GM19035 (cell line): ENCODE results near the gene FAM131A.
A peak's percentile ranks its signal among the peaks of the same experiment; 100 is the strongest.

ENCODE experiments used
- ATAC-seq: cut with Tn5 transposase; IDR thresholded peaks from one replicate; pipeline ENCODE4 v1.9.1; 2021; ENCODE audit not compliant: unreplicated experiment

FAM131A gene, protein sequence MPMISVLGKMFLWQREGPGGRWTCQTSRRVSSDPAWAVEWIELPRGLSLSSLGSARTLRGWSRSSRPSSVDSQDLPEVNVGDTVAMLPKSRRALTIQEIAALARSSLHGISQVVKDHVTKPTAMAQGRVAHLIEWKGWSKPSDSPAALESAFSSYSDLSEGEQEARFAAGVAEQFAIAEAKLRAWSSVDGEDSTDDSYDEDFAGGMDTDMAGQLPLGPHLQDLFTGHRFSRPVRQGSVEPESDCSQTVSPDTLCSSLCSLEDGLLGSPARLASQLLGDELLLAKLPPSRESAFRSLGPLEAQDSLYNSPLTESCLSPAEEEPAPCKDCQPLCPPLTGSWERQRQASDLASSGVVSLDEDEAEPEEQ

DNA sequence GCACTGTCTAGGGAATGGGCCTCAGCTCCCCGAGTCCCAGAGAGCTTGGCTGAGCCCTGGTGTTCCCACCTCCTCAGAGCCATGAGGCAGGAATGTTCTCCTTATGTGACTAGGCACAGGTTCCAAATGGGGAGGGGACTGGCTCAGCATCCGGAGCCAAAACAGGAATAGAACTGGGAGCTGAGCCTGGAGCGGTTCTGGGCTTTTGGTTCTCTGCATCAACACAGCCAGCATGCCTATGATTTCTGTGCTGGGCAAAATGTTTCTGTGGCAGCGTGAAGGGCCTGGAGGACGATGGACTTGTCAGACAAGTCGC is at the start of gene FAM131A:
FAM131A (plus strand) TSS at position 202 of the 316 bp plus-strand sequence; CDS start at position 233, 31 bp downstream.
- no peak for ATAC-seq

DNA sequence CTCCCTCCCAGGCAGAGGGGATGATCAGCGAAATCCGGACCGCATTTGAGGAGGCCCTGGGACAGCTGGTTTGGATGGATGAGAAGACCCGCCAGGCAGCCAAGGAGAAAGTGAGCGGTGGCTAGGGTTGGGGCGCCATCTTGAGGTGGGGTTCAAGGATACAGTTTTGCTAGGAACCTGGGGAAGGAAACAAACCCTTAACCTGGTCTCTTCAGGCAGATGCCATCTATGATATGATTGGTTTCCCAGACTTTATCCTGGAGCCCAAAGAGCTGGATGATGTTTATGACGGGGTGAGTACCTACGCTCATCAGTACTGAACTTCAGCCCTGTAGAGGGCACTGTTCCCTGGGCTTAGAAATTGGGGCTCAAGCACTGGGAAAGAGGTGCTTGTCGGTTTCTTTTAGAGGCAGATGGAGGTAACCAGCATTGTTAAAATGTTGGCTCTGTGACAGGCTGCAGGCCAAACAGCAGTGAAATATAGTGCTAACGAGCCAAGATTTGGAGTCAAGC is 47.9 kb upstream of the FAM131A start:
- ATAC-seq: no peak

DNA sequence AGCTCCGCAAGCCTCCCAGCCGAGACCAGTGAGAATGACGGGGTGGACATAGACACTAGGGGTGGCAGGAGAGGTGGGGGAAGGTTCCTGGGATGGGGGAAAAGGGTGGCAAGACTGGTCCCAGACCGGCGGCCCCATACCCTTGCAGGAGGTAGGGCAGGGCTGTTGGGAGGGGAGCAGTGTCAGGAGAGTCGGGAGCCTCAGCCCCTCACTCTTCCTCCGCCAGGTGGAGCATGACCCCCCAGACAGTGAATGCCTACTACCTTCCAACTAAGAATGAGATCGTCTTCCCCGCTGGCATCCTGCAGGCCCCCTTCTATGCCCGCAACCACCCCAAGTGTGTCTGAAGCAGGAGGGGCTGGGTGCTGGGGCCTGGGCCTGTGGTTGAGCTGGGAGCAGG is 47.1 kb upstream of the FAM131A start:
- ATAC-seq: no peak

DNA sequence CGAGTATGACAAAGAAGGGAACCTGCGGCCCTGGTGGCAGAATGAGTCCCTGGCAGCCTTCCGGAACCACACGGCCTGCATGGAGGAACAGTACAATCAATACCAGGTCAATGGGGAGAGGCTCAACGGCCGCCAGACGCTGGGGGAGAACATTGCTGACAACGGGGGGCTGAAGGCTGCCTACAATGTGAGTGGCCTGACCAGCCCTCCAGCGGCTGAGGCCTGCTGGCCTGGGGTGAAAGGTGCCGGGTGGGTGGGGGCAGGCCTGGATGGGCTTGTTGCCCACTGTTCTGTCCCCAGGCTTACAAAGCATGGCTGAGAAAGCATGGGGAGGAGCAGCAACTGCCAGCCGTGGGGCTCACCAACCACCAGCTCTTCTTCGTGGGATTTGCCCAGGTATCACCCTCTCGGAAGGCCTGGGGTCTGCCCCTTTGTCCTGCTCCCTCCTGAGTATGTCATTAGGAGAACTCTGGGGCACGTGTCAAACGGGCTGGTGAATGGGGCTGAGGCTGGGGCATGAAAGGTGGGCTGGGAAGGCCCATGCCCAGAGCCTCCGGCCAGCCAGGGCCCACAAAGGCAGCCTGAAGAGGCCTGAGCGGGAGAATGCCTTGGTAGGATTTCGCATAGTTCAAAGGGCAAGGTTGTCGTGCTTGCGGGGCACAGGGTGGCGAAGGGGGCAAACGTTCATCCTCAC is 46.2 kb upstream of the FAM131A start:
- no peak for ATAC-seq

DNA sequence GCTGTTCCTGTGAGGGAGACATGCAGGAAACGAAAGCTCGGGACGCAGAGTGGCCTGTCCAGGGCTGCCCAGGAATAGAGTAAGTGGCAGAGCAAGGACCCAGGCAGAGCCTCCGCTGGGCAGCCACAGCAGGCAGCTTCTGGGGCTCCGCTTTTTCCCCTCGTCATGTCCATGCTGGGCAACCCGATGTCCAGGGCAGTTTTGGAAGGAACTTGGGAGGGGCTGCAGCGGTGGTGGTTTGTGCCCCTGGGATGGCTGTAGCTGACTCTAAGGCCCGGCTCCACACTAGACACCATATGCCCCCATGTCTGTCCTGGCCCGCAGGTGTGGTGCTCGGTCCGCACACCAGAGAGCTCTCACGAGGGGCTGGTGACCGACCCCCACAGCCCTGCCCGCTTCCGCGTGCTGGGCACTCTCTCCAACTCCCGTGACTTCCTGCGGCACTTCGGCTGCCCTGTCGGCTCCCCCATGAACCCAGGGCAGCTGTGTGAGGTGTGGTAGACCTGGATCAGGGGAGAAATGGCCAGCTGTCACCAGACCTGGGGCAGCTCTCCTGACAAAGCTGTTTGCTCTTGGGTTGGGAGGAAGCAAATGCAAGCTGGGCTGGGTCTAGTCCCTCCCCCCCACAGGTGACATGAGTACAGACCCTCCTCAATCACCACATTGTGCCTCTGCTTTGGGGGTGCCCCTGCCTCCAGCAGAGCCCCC is 45.5 kb upstream of the FAM131A start:
- ATAC-seq: no peak

DNA sequence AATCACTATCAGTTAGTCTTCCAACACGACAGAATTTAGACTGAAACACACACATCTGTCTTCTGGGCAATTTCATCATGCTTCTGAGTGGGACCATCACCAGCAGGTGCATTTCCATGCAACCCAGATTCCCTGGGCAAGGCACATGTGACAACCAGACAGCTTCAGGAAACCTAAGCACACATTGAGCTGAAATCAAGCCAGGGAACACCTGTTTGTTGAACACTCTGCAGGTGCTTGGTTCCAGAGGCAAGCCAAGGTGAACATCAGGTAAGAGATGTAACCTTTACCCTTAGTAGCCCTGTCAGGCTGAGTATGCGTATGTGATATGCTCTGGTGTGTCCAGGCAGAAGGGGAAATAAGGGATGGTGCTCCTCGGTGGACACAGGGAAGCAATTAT is 41.6 kb upstream of the FAM131A start:
- ATAC-seq: no peak

DNA sequence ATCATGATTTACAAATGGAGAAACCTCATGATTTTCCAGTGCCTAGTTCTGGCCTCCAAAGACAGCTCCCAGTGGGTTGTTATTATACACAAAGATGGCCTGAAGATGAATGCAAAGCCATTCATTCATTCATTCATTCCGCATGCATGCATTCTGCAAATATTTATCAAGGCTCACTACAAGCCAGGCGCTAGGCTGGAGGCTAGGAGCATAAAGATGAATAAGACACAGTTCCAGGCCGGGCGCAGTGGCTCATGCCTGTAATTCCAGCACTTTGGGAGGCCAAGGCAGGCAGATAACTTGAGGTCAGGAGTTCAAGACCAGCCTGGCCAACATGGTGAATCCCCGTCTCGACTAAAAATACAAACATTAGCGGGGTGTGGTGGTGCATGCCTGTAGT is 40.8 kb upstream of the FAM131A start:
- ATAC-seq: no peak

DNA sequence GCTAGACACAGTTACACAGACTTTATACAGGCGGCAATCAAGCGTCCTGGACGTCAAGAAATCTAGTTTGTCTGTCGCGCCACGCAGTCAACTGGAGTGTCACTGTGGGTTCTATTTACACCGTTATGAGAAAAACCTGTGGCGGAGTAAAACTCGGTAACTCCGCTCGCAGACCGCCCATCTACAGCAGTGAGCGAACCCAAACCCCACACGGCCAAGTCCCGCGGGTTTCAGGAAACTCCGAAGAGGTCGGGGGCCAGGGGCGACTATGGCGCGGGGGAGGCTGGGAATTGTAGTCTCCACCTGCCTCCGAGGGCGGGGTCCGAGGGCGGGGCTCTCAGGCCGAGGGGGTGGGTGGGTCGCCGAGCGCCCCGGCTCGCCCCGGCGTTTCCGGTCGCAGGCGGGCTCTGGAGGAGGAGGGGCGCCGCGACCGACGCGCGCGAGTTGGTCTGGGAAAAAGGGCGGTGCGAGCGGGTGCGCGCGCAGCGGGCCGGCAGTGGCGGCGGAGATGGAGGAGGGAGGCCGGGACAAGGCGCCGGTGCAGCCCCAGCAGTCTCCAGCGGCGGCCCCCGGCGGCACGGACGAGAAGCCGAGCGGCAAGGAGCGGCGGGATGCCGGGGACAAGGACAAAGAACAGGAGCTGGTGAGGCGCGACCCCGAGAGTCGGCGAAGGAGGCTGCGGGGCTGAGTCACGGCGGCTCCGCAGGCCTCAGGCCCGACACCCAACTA is 38.5 kb upstream of the FAM131A start, which contains the start of gene PSMD2:
PSMD2 (plus strand) TSS at position 483 of the 729 bp plus-strand sequence; CDS start at position 509, 26 bp downstream.
- peak; percentile 93 for ATAC-seq

DNA sequence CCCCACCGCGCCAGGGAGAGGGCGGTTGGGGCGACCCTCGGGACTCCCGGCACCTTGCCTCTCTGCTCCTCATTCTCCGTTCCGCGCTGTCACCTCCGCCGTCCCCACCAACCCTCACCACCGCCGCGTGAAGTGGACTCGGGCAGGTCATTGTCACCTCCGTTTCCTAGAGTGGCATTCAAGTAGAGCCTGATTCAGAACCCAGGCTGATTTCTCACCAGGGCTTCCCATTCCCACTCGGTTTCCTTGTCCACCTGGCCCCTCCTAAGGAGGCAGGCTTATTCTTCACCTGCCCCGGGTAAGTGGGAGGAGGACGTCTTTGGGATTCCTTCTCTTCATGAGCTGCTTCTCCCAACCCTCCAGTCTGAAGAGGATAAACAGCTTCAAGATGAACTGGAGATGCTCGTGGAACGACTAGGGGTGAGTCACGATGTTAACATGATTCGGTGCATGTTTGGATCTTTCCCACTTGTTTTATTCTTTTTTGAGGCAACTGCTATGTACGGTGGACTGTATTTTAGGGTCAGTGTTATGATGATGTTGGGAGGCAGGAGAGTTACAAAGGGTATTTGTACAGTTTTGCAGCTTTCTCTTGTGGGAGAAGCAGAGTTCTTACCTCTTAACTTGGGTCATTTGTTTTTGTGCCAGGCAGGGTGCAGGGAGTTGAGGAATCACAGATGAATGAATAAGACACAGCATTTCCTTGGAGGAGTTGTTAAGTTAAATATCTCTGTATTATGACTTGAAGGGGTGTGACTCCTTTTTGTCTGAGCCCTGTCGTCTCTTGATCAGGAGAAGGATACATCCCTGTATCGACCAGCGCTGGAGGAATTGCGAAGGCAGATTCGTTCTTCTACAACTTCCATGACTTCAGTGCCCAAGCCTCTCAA is 37.7 kb upstream of the FAM131A start:
- ATAC-seq: no peak

DNA sequence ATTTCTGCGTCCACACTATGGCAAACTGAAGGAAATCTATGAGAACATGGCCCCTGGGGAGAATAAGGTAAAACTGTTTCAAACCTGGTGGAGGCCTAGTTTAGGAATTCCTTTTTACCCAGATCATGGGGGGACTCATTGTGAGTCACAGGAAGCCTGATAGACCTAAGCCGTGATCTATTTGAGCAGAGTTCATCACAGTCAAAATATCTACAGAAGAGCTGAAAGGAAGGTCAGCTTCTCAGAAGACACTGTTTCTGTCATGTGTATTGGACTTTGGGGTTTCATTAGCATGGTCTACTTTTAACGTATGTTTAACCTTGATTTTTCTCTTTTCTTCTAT is 37.1 kb upstream of the FAM131A start:
- no peak for ATAC-seq

DNA sequence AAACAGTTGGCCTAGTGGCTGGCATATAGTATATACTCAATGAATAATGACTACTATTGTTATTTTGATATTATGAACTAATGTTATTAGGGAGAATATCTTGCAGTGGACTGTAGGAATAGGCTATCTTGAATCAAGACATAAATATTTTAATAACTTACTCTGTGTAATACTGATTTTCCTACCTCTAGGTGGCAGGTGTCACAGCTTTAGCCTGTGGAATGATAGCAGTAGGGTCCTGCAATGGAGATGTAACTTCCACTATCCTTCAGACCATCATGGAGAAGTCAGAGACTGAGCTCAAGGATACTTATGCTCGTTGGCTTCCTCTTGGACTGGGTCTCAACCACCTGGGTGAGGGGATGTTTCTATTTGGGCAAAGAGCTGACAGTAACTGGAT is 31.8 kb upstream of the FAM131A start:
- no peak for ATAC-seq

DNA sequence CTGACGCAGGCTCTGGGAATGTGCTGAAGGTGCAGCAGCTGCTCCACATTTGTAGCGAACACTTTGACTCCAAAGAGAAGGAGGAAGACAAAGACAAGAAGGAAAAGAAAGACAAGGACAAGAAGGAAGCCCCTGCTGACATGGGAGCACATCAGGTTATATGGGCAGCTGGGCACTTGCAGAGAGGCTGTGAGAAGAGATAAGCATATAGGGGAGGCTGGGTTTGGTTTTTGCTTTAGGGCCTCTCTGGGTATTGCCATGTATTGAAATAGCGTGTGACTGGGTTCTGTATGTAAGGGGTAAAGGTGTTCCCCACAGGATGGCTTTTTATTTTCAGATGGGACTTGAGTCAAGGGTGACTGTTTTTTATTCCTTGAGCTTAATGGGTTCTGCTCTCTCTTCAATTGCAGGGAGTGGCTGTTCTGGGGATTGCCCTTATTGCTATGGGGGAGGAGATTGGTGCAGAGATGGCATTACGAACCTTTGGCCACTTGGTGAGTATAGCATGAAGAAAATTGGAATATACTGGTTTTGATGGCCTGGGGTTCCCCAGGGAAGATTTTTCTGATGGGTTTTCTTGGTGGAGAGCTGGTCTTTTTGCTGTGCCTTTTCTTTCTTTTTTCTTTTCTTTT is 30.9 kb upstream of the FAM131A start:
- no peak for ATAC-seq

DNA sequence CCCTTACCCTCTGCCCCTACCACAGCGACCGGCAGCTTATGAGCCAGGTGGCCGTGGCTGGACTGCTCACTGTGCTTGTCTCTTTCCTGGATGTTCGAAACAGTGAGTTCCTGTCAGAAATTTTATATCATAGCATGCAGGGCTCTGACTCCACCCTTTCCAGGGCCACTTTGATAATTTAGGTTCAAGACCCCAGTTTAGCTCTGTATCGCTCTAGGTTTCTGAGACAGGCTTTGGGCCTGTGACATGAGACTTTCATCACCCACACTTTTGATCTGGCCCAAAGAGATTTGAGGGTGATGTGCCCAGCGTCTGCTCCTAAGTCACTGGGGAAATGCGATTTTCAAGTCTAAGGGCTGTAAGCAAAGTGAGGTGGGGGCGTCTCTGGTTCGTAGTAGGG is 29.5 kb upstream of the FAM131A start:
- ATAC-seq: no peak

DNA sequence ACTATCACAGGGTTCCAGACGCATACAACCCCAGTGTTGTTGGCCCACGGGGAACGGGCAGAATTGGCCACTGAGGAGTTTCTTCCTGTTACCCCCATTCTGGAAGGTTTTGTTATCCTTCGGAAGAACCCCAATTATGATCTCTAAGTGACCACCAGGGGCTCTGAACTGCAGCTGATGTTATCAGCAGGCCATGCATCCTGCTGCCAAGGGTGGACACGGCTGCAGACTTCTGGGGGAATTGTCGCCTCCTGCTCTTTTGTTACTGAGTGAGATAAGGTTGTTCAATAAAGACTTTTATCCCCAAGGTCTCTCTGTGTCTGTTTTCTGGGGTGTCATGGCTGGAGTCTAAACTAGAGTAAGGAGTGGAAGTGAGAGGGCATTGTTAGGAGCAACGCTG is 28.7 kb upstream of the FAM131A start:
- ATAC-seq: no peak

DNA sequence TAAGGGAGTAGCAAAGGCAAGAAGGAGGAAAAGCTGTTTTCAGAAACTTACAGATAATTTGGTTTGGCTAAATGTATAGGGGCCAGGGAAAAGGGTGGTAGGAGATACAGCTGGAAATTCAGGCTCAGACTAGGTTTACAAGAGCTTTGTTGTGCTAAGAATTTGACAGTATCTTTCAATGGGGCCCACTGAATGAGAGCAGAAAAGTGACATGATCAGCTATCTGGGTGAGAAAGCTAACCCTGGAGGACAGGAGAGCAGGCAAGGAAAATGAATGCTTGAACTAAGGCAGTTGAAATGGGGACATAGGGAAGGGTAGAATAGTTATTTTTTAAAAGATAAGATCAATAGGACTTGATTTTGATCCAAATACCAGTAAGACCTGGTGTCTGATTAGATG is 25.8 kb upstream of the FAM131A start:
- ATAC-seq: no peak

DNA sequence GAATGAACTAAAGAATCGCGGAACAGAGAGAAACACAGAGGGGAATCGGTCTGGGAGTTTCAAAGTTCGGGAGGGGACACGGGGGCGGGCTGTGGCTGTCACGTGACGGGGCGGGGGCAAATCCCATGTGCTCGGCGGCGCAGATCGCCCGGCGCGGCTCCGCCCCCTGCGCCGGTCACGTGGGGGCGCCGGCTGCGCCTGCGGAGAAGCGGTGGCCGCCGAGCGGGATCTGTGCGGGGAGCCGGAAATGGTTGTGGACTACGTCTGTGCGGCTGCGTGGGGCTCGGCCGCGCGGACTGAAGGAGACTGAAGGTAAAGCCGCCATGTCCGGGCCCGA is 23.1 kb upstream of the FAM131A start, which contains the start of gene EIF4G1:
EIF4G1 (plus strand) TSS at position 244 of the 337 bp plus-strand sequence. CDS start 1,191 bp downstream, outside the sequence.
- ATAC-seq: peak; percentile 87

DNA sequence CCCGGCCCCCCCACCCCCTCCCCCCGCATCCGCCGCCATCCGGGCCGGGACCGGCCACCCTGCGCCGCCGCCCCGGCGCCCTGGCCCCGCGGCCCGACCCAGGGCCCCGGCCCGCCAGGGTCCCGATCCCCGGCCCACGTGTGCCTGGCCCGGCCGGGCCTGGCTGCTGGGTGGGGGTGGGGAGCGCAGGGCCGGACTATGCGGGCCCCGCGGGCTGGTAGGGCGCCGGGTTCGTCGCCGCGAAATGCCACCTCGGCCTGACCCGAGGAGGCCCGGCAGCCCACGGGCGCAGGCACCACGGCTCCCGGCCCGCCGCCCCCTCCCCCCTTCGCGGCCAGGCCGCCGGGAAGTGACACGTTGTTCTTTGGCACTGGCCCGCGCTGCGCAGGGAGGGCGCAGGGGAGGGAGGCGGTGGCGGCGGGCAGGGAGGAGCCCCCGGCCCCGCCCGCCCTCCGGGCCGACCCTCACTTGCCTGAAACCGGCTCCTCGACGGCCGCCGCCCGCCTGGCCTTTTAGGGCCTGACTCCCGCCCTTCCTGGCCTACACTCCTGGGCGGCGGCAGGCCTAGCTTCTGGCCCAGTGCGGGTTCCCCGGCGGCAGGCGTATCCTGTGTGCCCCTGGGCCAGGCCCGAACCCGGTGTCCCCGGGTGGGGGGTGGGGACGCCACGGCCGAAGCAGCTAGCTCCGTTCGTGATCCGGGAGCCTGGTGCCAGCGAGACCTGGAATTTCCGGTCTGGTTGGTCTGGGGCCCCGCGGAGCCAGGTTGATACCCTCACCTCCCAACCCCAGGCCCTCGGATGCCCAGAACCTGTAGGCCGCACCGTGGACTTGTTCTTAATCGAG is 22.5 kb upstream of the FAM131A start:
- ATAC-seq: peak; percentile 43

DNA sequence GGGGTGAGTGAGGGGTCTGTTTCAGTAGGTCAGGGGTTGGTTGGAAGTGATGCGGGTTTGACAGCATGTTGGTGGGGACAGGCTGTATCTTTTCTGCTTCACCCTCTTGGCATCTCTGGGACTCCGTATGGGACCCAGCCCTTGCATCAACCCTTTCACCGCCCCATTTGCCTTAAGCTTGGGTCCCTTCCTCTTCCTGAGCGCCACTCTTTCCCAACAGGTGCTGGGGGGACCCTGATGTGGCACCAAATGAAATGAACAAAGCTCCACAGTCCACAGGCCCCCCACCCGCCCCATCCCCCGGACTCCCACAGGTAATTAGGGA is 21.9 kb upstream of the FAM131A start:
- no peak for ATAC-seq
